K562 (cell line): ENCODE results near the gene REEP6. TPM values are rescaled to one million over a fixed set of nuclear protein-coding genes. Genes with fewer than 3 reads are reported as not detected.

ENCODE experiments used
- BACH1 ChIP-seq: fragments of 200-800 bp; sonication (Bioruptor generic); IDR thresholded peaks from 2 replicates; pipeline ENCODE4 v1.6.1; 2016; ENCODE audit warnings: missing genetic modification characterization, missing compliant biosample characterization
- CBX1 ChIP-seq: sonication (generic); IDR thresholded peaks from 2 replicates; pipeline ENCODE4 v1.6.1; 2016; ENCODE audit warnings: antibody characterized with exemption, low read depth, mild to moderate bottlenecking
- CHD4 ChIP-seq: fragments of 200-600 bp; sonication (generic); IDR thresholded peaks from 3 replicates; pipeline ENCODE4 v1.6.1; 2012; ENCODE audit warnings: low read depth, mild to moderate bottlenecking, mixed read lengths, low read length, inconsistent platforms; ENCODE audit not compliant: insufficient read depth, insufficient replicate concordance, poor library complexity, severe bottlenecking
- HCFC1 ChIP-seq: IDR thresholded peaks from 2 replicates; pipeline ENCODE4 v1.6.1; 2012; ENCODE audit warnings: low read depth, low read length, improper control_type of control experiment
- HMGN3 ChIP-seq: IDR thresholded peaks from 2 replicates; pipeline ENCODE4 v1.6.1; 2011; ENCODE audit warnings: borderline replicate concordance, low read depth, mild to moderate bottlenecking, mixed read lengths, low read length; ENCODE audit not compliant: insufficient read length; ENCODE audit errors: extremely low read depth
- JUND ChIP-seq, 2 experiments: IDR thresholded peaks; 2 replicates in 1 of 2; 3 replicates in 1 of 2; pipeline ENCODE4 v1.6.1; 2011; ENCODE audit warnings: borderline replicate concordance in 2 of 2, low read depth in 2 of 2, low read length in 2 of 2, improper control_type of control experiment in 1 of 2, missing biosample characterization in 1 of 2, missing genetic modification characterization in 1 of 2, missing genetic modification reagents in 1 of 2
- KLF13 ChIP-seq: fragments of 450-650 bp; IDR thresholded peaks from 2 replicates; pipeline ENCODE4 v1.6.1; 2016; ENCODE audit warnings: missing genetic modification characterization, low read depth, mild to moderate bottlenecking, missing compliant biosample characterization, moderate library complexity, borderline replicate concordance
- MAFG ChIP-seq: fragments of 450-650 bp; conservative IDR thresholded peaks from 2 replicates; pipeline ENCODE4 v1.6.1; 2016; ENCODE audit warnings: missing genetic modification characterization, missing compliant biosample characterization
- NCOA4 ChIP-seq: fragments of 450-650 bp; IDR thresholded peaks from 2 replicates; pipeline ENCODE4 v1.6.1; 2018; ENCODE audit warnings: mild to moderate bottlenecking; ENCODE audit not compliant: partially characterized antibody
- NEUROD1 ChIP-seq: fragments of 150-350 bp; IDR thresholded peaks from 2 replicates; pipeline ENCODE4 v1.6.1; 2014; ENCODE audit warnings: borderline replicate concordance, low read length, low read depth; ENCODE audit not compliant: partially characterized antibody
- NONO ChIP-seq, 2 experiments: fragments of 200-400 bp in 1 of 2; fragments of 450-650 bp in 1 of 2; formaldehyde crosslinking in 1 of 2; IDR thresholded peaks; 2 replicates each; pipeline ENCODE4 v1.6.1; 2017; ENCODE audit warnings: low read depth in 2 of 2, mild to moderate bottlenecking in 2 of 2, moderate library complexity in 2 of 2, low read length in 1 of 2
- TCF3 ChIP-seq: sonication (generic); formaldehyde crosslinking; IDR thresholded peaks from 2 replicates; pipeline ENCODE4 v1.4.0; 2020; ENCODE audit warnings: mild to moderate bottlenecking, missing genetic modification reagents
- ZBED1 ChIP-seq: IDR thresholded peaks from 2 replicates; pipeline ENCODE4 v1.6.1; 2014
- ZNF316 ChIP-seq: fragments of 450-650 bp; IDR thresholded peaks from 2 replicates; pipeline ENCODE4 v1.6.1; 2016
- polyA plus RNA-seq, 8 experiments: library from polyadenylated mRNA; depleted of rRNA in 4 of 8; stranded (reverse) in 5 of 8; unstranded in 3 of 8; fragments of >200 nt; fragmentation: Nextera tagmentation in 2 of 8; fragmentation: Illumina TruSeq in 1 of 8; extraction: Ambion mirVana in 2 of 8; extraction: Trizol in 1 of 8; gene quantifications; 2 replicates each; pipeline versions ENCODE4 v1.2.1 to v1.2.3, GENCODE V29; 2011 to 2014; ENCODE audit warnings: inconsistent platforms in 1 of 8, missing spikeins in 1 of 8
- total RNA-seq, 7 experiments: library from RNA; depleted of rRNA in 6 of 7; stranded (reverse); fragments of >200 nt in 6 of 7; fragmentation: Illumina TruSeq in 2 of 7; extraction: Trizol in 2 of 7; gene quantifications; 2 replicates each; pipeline versions ENCODE4 v1.2.1 to v1.2.3, GENCODE V29; 2011 to 2021; ENCODE audit warnings: low replicate concordance in 1 of 7
- TF ChIP-seq, protein P1 (sequence below): IDR thresholded peaks from 2 replicates; pipeline ENCODE4 v1.6.1; 2011; ENCODE audit warnings: borderline replicate concordance, low read depth, mild to moderate bottlenecking, moderate library complexity, low read length; ENCODE audit not compliant: insufficient read depth, poor library complexity, severe bottlenecking
- TF ChIP-seq, protein P2 (sequence below): sonication (generic); formaldehyde crosslinking; IDR thresholded peaks from 2 replicates; pipeline ENCODE4 v1.8.1; 2023; ENCODE audit warnings: missing genetic modification reagents, mild to moderate bottlenecking, borderline replicate concordance
- TF ChIP-seq, protein P3 (sequence below), 2 experiments: fragments of 450-650 bp; conservative IDR thresholded peaks; 2 replicates each; pipeline ENCODE4 v1.6.1; 2017; ENCODE audit warnings: mild to moderate bottlenecking in 2 of 2, moderate library complexity in 2 of 2

REEP6 gene
- total and polyA plus RNA-seq, 9 of the 15 experiments (the other 6 are each of a cell fraction or from before 2014, with no cell fraction given) = 1.2 to 64.2 (median 12.7) TPM

DNA sequence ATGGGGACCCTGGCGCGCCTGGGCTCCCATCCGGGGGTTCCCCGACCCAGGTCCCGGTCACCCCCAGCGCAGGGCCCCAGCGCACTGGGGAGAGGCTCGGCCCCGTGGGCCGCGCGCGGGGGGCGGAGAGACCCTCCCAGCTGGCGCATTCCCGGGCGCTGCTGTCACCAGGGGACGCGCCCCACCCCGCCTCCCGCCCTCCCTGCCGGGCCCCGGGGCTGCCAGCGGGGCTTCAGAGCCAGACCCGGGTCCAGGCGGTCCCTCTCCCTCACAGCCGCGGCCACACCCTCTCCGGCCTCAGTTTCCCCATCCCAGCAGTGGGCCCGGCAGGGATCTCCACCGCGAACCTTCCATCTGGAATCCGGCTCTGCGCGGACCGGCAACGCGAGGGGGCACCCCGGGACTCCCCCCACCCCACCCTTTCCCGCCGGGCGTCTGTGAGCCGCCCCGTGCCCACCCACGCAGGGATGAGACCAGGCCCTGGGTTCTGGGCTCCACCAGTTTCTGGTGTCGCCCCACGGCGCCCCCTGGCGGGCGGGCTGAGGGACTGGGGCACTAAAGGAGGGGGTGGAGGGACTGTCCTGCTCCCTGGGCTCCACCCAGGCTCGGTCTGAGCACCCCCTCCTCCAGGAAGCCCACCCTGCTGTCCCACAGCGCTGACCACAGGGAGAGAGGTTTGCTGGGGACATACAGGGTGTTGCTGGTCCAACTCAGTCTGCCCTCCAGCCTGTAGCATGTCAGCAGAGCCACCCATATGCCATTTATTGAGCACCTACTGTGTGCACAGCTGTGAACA lies 22.7 kb downstream of the REEP6 start (continued):
- no peak; the same call in 1 of the 2 replicates for TF ChIP-seq JUND (IDR thresholded peaks at IDR 0.05; ENCODE audit: borderline replicate concordance, low read depth, low read length)
- TF ChIP-seq JUND (tag; IDR thresholded peaks at IDR 0.05; ENCODE audit: borderline replicate concordance, low read depth, low read length) = no peak; the same call in 2 of the 3 replicates
- TF ChIP-seq HCFC1 = peak; percentile 30; the same call in 1 of the 2 replicates
- TF ChIP-seq, protein P1, sequence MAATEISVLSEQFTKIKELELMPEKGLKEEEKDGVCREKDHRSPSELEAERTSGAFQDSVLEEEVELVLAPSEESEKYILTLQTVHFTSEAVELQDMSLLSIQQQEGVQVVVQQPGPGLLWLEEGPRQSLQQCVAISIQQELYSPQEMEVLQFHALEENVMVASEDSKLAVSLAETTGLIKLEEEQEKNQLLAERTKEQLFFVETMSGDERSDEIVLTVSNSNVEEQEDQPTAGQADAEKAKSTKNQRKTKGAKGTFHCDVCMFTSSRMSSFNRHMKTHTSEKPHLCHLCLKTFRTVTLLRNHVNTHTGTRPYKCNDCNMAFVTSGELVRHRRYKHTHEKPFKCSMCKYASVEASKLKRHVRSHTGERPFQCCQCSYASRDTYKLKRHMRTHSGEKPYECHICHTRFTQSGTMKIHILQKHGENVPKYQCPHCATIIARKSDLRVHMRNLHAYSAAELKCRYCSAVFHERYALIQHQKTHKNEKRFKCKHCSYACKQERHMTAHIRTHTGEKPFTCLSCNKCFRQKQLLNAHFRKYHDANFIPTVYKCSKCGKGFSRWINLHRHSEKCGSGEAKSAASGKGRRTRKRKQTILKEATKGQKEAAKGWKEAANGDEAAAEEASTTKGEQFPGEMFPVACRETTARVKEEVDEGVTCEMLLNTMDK = peak; percentile 95
- TF ChIP-seq CBX1 = peak; percentile 75; the same call in 1 of the 2 replicates
- no peak for TF ChIP-seq MAFG (tag)
- TF ChIP-seq, protein P2, sequence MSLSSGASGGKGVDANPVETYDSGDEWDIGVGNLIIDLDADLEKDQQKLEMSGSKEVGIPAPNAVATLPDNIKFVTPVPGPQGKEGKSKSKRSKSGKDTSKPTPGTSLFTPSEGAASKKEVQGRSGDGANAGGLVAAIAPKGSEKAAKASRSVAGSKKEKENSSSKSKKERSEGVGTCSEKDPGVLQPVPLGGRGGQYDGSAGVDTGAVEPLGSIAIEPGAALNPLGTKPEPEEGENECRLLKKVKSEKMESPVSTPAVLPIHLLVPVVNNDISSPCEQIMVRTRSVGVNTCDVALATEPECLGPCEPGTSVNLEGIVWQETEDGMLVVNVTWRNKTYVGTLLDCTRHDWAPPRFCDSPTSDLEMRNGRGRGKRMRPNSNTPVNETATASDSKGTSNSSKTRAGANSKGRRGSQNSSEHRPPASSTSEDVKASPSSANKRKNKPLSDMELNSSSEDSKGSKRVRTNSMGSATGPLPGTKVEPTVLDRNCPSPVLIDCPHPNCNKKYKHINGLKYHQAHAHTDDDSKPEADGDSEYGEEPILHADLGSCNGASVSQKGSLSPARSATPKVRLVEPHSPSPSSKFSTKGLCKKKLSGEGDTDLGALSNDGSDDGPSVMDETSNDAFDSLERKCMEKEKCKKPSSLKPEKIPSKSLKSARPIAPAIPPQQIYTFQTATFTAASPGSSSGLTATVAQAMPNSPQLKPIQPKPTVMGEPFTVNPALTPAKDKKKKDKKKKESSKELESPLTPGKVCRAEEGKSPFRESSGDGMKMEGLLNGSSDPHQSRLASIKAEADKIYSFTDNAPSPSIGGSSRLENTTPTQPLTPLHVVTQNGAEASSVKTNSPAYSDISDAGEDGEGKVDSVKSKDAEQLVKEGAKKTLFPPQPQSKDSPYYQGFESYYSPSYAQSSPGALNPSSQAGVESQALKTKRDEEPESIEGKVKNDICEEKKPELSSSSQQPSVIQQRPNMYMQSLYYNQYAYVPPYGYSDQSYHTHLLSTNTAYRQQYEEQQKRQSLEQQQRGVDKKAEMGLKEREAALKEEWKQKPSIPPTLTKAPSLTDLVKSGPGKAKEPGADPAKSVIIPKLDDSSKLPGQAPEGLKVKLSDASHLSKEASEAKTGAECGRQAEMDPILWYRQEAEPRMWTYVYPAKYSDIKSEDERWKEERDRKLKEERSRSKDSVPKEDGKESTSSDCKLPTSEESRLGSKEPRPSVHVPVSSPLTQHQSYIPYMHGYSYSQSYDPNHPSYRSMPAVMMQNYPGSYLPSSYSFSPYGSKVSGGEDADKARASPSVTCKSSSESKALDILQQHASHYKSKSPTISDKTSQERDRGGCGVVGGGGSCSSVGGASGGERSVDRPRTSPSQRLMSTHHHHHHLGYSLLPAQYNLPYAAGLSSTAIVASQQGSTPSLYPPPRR (CRISPR knock-in tag) = no peak
- TF ChIP-seq KLF13 (tag) = no peak
- TF ChIP-seq HMGN3 = peak; percentile 47
- TF ChIP-seq CHD4 = peak; percentile 32
- TF ChIP-seq BACH1 (tag) = no peak
- no peak for TF ChIP-seq ZNF316
- TF ChIP-seq, protein P3, sequence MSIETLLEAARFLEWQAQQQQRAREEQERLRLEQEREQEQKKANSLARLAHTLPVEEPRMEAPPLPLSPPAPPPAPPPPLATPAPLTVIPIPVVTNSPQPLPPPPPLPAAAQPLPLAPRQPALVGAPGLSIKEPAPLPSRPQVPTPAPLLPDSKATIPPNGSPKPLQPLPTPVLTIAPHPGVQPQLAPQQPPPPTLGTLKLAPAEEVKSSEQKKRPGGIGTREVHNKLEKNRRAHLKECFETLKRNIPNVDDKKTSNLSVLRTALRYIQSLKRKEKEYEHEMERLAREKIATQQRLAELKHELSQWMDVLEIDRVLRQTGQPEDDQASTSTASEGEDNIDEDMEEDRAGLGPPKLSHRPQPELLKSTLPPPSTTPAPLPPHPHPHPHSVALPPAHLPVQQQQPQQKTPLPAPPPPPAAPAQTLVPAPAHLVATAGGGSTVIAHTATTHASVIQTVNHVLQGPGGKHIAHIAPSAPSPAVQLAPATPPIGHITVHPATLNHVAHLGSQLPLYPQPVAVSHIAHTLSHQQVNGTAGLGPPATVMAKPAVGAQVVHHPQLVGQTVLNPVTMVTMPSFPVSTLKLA (conservative IDR thresholded peaks at IDR 0.05) = peak in 1 of 2 experiments; percentile 44; a peak in 1 of 4 replicates
- peak in 1 of 2 experiments; percentile 23; a peak in 1 of 4 replicates for TF ChIP-seq NONO (IDR thresholded peaks at IDR 0.05; ENCODE audit: low read depth in 2 of 2, low read length in 1 of 2)
- TF ChIP-seq NCOA4 = no peak
- TF ChIP-seq ZBED1 = no peak
- peak; percentile 31 for TF ChIP-seq NEUROD1
- 0 out of 2 replicates have a peak, but pooled peaks have one; percentile 10 for TF ChIP-seq TCF3 (CRISPR knock-in tag)
